A549 treated with CORT108297 at 1 μM for 4 hours (cell line): ENCODE data around the gene CETP. TPM values are rescaled to one million over a fixed set of nuclear protein-coding genes. Genes with fewer than 3 reads are reported as not detected.

Experiments used
- total RNA-seq: library from RNA; stranded (reverse); fragments of 200-300 nt; extraction: Qiagen RNA extraction; gene quantifications from 5 replicates; pipeline ENCODE4 v1.2.3, GENCODE V29; 2022

Gene CETP, protein sequence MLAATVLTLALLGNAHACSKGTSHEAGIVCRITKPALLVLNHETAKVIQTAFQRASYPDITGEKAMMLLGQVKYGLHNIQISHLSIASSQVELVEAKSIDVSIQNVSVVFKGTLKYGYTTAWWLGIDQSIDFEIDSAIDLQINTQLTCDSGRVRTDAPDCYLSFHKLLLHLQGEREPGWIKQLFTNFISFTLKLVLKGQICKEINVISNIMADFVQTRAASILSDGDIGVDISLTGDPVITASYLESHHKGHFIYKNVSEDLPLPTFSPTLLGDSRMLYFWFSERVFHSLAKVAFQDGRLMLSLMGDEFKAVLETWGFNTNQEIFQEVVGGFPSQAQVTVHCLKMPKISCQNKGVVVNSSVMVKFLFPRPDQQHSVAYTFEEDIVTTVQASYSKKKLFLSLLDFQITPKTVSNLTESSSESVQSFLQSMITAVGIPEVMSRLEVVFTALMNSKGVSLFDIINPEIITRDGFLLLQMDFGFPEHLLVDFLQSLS
- 0.05 TPM in 1 of 5 replicates, not detected in the others for total RNA-seq

DNA sequence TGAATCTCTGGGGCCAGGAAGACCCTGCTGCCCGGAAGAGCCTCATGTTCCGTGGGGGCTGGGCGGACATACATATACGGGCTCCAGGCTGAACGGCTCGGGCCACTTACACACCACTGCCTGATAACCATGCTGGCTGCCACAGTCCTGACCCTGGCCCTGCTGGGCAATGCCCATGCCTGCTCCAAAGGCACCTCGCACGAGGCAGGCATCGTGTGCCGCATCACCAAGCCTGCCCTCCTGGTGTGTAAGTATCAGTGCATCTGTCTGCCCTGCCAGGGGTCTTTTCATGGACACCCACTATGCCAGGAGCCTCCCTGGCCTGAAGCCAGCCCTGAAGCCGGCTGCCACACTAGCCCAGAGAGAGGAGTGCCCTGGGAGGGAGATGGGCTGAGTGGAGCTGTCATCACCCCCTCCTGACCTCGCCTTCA, at the start of gene CETP:
Gene CETP, plus strand, starts transcription at position 100 of the 431 bp plus-strand sequence. Its CDS starts 30 bp downstream, at position 130.

DNA sequence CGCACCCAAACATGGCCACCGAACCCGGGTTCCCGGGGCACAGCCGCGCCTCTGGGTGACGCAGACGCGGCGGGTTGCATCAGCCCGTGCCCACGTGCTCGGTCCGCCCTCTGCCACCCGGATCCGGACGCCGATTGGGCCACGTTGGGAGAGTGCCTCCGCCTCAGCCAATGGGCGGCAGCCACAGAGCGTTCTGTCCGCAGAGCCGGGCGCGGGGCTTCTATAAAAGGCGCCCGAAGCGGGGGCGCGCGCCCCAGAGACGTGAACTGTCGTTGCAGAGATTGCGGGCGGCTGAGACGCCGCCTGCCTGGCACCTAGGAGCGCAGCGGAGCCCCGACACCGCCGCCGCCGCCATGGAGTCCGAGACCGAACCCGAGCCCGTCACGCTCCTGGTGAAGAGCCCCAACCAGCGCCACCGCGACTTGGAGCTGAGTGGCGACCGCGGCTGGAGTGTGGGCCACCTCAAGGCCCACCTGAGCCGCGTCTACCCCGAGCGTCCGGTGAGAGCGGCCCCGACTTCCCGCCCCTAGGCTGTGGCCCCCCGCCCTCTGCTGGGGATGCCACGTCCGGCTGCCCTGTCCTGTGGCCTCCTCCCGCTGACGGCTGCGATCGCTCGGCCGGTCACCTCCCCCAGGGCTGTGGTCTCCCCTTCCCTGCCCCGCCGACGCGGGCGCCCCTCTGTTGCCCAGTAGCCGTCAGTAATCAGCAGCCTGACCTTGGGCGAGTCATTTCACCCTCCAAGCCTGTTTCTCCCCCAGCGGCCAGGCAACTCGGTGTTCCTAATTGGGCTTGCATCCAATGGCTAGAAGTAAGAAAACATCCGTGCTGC, 29.6 kb upstream of the CETP start, which contains the start of gene HERPUD1:
Gene HERPUD1, plus strand, starts transcription at position 251 of the 829 bp plus-strand sequence. Its CDS starts 103 bp downstream, at position 354.

DNA sequence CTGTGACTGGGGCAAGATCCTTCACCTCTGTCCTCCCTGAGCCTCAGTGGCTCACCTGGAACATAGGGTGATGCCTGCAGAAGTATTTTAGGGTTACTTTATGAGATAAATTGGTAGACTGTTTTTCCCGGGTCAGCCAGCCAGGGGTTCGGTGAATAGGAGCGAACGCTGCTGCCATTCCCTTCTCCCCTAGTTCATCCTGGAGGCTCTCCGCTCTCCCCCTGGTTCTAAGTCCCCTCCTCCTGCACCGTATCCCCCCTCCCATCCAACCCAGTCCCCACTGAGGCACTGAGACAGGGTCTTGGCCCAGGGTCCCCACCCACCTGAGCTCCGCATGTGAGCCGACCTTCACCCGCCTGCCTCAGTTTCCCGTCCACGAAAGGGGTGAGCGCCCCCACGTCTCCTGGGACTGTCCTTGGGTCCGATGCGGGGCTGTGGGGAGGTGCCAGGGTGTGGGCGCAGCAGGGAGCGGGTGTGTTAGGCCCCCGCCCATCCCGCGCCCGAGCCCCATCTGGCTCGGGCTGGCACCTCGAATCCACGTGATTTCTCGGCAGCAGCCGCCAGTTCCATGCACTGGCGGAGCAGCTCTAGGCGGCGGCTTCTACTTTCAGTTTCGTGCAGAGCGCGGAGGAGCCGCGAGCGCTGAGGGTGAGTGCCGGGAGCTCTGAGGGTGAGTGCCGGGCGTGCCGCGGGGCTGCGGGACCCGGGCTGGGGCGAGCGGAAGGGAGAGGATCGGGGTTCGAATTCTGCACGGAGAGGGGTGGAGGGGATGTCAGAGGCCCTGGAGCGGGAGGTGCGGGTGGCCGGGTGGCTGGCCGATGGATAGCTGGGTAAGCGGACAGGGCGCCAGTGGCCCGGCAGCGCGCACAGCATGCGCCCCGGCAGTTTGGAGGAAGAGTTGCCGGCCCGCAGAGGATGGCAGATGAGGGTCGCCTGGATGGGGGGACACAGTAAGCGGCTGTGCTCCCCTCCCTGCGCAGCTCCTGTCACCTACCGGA, 27.5 kb downstream of the CETP start, which contains the start of gene NLRC5:
Gene NLRC5, plus strand, starts transcription at position 610 of the 998 bp plus-strand sequence. CDS start 31,156 bp downstream, outside the sequence.

Other genes starting within 250 kb of the CETP start
- gene NUP93, start 231.8 kb upstream of the CETP start, total RNA-seq, result 87.0 to 104 TPM (median 101 TPM) in 5 replicates
- 0.02 TPM in 1 of 5 replicates, not detected in the others for gene SLC12A3, start 96.7 kb upstream of the CETP start, total RNA-seq
- 80.5 to 104 TPM (median 84.9 TPM) in 5 replicates for gene HERPUD1, start 29.8 kb upstream of the CETP start, total RNA-seq
- gene NLRC5, start 27.6 kb downstream of the CETP start, total RNA-seq, result 2.6 to 4.5 TPM (median 3.7 TPM) in 5 replicates
- 38.0 to 52.0 TPM (median 47.1 TPM) in 5 replicates for gene CPNE2, start 130.6 kb downstream of the CETP start, total RNA-seq
- 87.8 to 119 TPM (median 90.6 TPM) in 5 replicates for gene PSME3IP1, start 224.1 kb downstream of the CETP start, total RNA-seq
- 23.3 to 31.9 TPM (median 26.2 TPM) in 5 replicates for gene RSPRY1, start 224.4 kb downstream of the CETP start, total RNA-seq